BJ (cell line): ENCODE measurements around the gene TDRD12. TPM values are rescaled to one million over a fixed set of nuclear protein-coding genes. Genes with fewer than 3 reads are reported as not detected.

Experiments used
- CTCF ChIA-PET: fragments of 350-600 bp; formaldehyde crosslinking; extraction: SDS; loops from one replicate; lab custom pipeline; 2021; ENCODE audit warnings: antibody characterized with exemption, inconsistent platforms; lab: Yijun Ruan, JAX
- POLR2A ChIA-PET: fragments of 300-600 bp; sonication (Branson Sonifier 250); formaldehyde crosslinking; extraction: SDS; loops from one replicate; lab custom pipeline; 2021; ENCODE audit warnings: antibody characterized with exemption; lab: Charles Lee
- DNase-seq: peaks from one replicate; pipeline ENCODE4 v3.0.0-alpha.2; 2011; ENCODE audit warnings: low read depth
- H3K27me3 ChIP-seq: 2 replicates; pipeline ENCODE4 v1.6.0; 2011; ENCODE audit warnings: low read length; ENCODE audit not compliant: control insufficient read depth, insufficient read depth
- H3K36me3 ChIP-seq: 2 replicates; pipeline ENCODE4 v1.5.1; 2011; ENCODE audit warnings: low read length; ENCODE audit not compliant: control insufficient read depth, insufficient read depth
- H3K4me3 ChIP-seq: 2 replicates; pipeline ENCODE4 v1.5.1; 2011; ENCODE audit warnings: low read depth, mild to moderate bottlenecking, control low read depth, low read length
- polyA plus RNA-seq: library from polyadenylated mRNA; depleted of rRNA; stranded (reverse); fragments of >200 nt; gene quantifications from 2 replicates; pipeline ENCODE4 v1.2.3, GENCODE V29; 2011; rRNA removed
- small RNA-seq: library from RNA; depleted of rRNA; stranded (forward); fragments of <200 nt; gene quantifications from one replicate; pipeline ENCODE3, GENCODE V24; 2012; ENCODE audit warnings: low replicate concordance, low read depth; ENCODE audit not compliant: insufficient read length
- TF ChIP-seq, protein P1 (sequence below): IDR thresholded peaks from 2 replicates; pipeline ENCODE4 v1.5.1; 2011; ENCODE audit warnings: low read depth, mild to moderate bottlenecking, control low read depth, inconsistent platforms, low read length, moderate library complexity; ENCODE audit not compliant: insufficient read depth

Gene TDRD12
- polyA plus RNA-seq, 1 experiment, result not detected

DNA sequence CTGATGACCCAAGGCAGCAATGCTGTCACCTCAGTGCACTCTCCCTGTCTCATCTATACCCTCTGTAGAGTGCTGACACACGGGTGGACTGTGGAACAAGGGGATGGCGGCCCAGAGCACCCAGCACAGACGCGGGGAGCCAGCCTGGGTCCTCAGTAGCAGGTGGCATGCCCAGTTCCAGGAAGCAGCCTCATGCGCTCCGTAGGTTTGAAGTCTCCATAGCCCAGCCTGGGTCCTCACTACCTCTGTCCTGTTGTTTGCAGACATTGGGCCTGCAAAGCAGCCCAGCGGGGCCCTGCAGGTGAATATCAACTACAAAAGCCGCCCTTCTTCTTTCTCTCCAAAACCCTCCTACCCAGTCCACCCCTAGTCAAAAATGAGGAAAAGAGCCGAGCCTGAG lies 155.0 kb downstream of the TDRD12 start:
- 0 out of 2 replicates have a peak, but pooled peaks cover 1% of the 10 kb centered on the region for H3K36me3 ChIP-seq
- DNase-seq, result no peak
- peaks cover 5% of the 10 kb centered on the region for H3K27me3 ChIP-seq
- TF ChIP-seq, protein P1, sequence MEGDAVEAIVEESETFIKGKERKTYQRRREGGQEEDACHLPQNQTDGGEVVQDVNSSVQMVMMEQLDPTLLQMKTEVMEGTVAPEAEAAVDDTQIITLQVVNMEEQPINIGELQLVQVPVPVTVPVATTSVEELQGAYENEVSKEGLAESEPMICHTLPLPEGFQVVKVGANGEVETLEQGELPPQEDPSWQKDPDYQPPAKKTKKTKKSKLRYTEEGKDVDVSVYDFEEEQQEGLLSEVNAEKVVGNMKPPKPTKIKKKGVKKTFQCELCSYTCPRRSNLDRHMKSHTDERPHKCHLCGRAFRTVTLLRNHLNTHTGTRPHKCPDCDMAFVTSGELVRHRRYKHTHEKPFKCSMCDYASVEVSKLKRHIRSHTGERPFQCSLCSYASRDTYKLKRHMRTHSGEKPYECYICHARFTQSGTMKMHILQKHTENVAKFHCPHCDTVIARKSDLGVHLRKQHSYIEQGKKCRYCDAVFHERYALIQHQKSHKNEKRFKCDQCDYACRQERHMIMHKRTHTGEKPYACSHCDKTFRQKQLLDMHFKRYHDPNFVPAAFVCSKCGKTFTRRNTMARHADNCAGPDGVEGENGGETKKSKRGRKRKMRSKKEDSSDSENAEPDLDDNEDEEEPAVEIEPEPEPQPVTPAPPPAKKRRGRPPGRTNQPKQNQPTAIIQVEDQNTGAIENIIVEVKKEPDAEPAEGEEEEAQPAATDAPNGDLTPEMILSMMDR, result no peak
- POLR2A ChIA-PET, result no interaction called here
- CTCF ChIA-PET, result interaction anchor here (0.6 to 1.0 kb wide), 2 partner anchors 15 to 70 kb away, joined by 3 read pairs; no protein-coding TSS in a partner anchor
- no peak overlapping the region for H3K4me3 ChIP-seq

DNA sequence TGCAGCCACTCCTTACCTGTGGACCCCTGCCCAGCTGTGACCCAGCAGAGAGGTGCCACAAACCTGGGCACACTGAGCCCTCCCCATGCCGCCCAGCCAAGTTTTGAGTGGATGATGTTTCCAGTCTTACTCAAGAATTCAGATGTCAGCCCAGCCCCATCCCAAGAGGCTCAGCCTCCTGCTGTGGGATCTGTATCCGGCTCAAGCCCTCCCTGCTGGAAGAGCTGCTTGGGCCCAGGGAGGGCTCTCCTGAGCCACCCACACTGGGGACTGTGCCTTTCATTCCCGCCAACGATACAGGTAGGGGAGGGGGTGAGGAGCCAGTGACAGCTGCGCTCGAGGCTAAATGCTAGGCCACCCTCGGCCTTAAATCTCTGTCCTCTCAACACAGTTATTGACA lies 155.9 kb downstream of the TDRD12 start:
- ChIA-PET POLR2A (no interaction called here), CTCF (interaction anchor here (1.0 kb wide), 1 partner anchor 14 kb away, joined by 3 read pairs; no protein-coding TSS in a partner anchor)

DNA sequence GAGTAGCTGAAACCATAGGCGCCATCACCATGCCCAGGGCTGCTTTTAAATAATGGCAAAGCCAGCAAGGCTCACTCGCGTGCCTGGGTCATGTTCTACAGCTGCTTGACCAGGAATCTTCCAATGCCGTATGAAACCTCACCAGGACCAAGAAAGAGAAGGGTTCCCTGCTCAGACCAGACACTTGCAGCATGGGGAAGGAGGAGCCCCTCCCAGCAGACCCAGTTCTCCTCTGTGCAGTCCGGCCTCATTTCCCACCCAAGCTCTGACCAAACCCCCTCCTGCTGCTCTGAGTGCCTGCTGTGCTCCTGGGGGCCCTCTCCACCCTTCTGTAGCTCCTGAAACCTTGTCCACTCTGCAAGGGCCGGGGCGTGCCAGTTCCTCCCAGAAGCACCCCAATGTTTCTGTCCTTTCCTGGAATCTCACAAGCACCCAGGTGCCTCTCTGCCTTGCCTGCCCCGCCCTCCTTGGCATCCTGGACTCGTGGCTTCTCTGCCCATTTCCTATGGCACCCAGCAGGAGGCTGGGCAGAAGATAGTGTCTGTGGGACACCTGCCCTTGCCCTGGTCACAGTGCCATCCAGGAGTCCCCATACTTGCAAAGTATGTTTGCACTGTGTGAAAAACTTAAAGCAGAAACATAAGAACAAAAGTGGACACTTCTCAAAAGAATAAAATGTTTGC lies 156.8 kb downstream of the TDRD12 start:
- Histone ChIP-seq H3K27me3 (no peaks in the 10 kb centered on the region), H3K36me3 (peaks cover 3% of the 10 kb centered on the region), H3K4me3 (no peak overlapping the region)
- POLR2A ChIA-PET, result no interaction called here
- no peak for DNase-seq
- TF ChIP-seq, protein P1, result no peak
- CTCF ChIA-PET, result no interaction called here

More for the DNA sequence above, 155.9 kb downstream of the TDRD12 start:
- Histone ChIP-seq H3K36me3 (peaks cover 3% of the 10 kb centered on the region), H3K27me3 (peaks cover 5% of the 10 kb centered on the region), H3K4me3 (no peak overlapping the region)
- TF ChIP-seq, protein P1, result no peak
- DNase-seq, result no peak

DNA sequence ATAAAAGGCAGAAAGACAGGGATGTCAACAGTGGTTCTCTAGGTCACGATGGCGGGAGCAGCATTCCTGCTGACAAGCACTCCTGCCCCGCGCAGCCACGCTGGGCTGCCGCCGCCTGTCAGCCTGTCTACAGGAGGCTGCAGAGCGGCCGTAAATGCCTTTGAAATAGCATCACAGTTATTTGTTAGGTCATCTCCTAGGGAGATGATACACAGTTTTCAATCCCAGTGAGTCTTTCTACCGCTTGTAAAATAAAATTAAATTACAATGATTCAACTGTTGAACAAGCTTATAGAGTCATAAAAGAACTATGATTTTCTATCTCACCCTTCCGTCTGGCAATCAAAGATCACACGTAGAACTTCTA lies 157.3 kb downstream of the TDRD12 start:
- DNase-seq, result peak; percentile 86
- Histone ChIP-seq H3K4me3 (no peak overlapping the region), H3K27me3 (no peaks in the 10 kb centered on the region), H3K36me3 (peaks cover 3% of the 10 kb centered on the region)
- ChIA-PET POLR2A (no interaction called here), CTCF (no interaction called here)
- TF ChIP-seq, protein P1, result no peak

Small RNA genes lying within 50 kb of the gene (small RNA-seq; reads per million reads assigned to genes)
- not detected for gene RN7SKP22

Other genes with a start within 250 kb of the TDRD12 start
- gene PDCD5, start 138.6 kb upstream of the TDRD12 start, polyA plus RNA-seq, result 66.9 and 92.0 TPM in 2 replicates
- 25.7 and 27.1 TPM in 2 replicates for gene ANKRD27, start 44.6 kb upstream of the TDRD12 start, polyA plus RNA-seq
- gene RGS9BP, start 43.9 kb upstream of the TDRD12 start, polyA plus RNA-seq, result 0.11 and 0.12 TPM in 2 replicates
- gene NUDT19, start 27.9 kb upstream of the TDRD12 start, polyA plus RNA-seq, result 4.7 and 5.9 TPM in 2 replicates
- not detected in 2 replicates for gene SLC7A9, start 150.0 kb downstream of the TDRD12 start, polyA plus RNA-seq